ENCODE data around the gene LEKR1. TPM values are rescaled to one million over a fixed set of nuclear protein-coding genes. Genes with fewer than 3 reads are reported as not detected.

The LEKR1 gene
- total RNA-seq, 1 donor from 2014 or later: 5.8 TPM

- Histone ChIP-seq H3K27me3 (ENCODE audit: low read depth) (no peaks in the 10 kb centered on the region), H3K9me3 (no peaks in the 10 kb centered on the region), H3K36me3 (no peaks in the 10 kb centered on the region), H3K4me1 (no peaks in the 10 kb centered on the region), H3K27ac (no peak overlapping the region), H3K4me3 (no peak overlapping the region)
- ATAC-seq (no peak), DNase-seq (no peak)
- intact Hi-C loops (cut with DNase I): no loop called here
- TF ChIP-seq, protein P1, sequence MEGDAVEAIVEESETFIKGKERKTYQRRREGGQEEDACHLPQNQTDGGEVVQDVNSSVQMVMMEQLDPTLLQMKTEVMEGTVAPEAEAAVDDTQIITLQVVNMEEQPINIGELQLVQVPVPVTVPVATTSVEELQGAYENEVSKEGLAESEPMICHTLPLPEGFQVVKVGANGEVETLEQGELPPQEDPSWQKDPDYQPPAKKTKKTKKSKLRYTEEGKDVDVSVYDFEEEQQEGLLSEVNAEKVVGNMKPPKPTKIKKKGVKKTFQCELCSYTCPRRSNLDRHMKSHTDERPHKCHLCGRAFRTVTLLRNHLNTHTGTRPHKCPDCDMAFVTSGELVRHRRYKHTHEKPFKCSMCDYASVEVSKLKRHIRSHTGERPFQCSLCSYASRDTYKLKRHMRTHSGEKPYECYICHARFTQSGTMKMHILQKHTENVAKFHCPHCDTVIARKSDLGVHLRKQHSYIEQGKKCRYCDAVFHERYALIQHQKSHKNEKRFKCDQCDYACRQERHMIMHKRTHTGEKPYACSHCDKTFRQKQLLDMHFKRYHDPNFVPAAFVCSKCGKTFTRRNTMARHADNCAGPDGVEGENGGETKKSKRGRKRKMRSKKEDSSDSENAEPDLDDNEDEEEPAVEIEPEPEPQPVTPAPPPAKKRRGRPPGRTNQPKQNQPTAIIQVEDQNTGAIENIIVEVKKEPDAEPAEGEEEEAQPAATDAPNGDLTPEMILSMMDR (IDR thresholded peaks at IDR 0.05): no peak
These were observed 245.8 kb downstream of the LEKR1 start for GRCh38 chr3:157071744-157072525.

- ATAC-seq (no peak), DNase-seq (no peak)
- Histone ChIP-seq H3K9me3 (no peaks in the 10 kb centered on the region), H3K27me3 (ENCODE audit: low read depth) (no peaks in the 10 kb centered on the region), H3K36me3 (no peaks in the 10 kb centered on the region), H3K4me1 (no peaks in the 10 kb centered on the region), H3K27ac (no peak overlapping the region), H3K4me3 (no peak overlapping the region)
- TF ChIP-seq, protein P1 (IDR thresholded peaks at IDR 0.05): no peak
- intact Hi-C loops (cut with DNase I): no loop called here
These were observed 247.7 kb downstream of the LEKR1 start for GRCh38 chr3:157073810-157074209.

DNA sequence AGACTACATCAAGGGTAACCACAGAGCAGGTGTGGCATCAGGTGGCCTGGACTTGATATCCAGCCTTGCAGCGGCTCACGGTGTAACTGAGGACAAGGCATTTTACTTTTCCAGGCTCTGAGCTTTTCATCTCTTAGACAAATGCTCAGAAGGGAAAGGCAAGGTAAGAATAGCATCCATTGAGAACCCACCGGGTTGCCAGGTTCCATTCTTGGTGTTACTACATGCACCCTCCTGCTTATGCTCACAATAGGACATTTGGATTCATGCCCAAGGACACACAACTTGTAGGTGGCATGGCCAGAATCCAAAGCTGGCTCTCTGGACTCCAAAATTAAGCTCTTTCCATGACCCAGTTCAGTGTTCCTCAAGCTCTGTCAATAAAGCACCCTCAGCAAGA lies 248.3 kb downstream of the LEKR1 start:
- H3K27ac ChIP-seq: no peak overlapping the region
- intact Hi-C loops (cut with DNase I): no loop called here
- no peaks in the 10 kb centered on the region for H3K27me3 ChIP-seq (ENCODE audit: low read depth)
- DNase-seq (no peak), ATAC-seq (no peak)
- H3K9me3 ChIP-seq: no peaks in the 10 kb centered on the region
- TF ChIP-seq, protein P1 (IDR thresholded peaks at IDR 0.05): no peak
- H3K36me3 ChIP-seq: no peaks in the 10 kb centered on the region
- no peaks in the 10 kb centered on the region for H3K4me1 ChIP-seq
- no peak overlapping the region for H3K4me3 ChIP-seq

DNA sequence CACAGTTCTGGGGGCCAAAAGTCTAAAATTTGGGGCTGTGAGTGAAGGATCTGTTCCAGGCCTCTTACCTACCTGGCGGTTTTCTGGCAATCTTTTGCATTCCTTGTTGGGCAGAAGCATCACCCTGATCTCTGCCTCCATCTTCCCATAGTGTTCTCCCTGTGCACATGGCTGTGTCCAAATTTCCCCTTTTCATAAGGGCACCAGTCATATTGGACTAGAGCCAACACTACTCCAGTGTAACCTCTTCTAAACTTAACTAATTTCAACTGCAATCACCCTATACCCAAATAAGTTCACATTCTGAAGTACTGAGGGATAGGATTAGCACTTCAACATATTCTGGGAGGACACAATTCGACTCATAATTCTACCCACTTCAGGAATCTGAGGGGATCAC lies 248.8 kb downstream of the LEKR1 start:
- Histone ChIP-seq H3K9me3 (no peaks in the 10 kb centered on the region), H3K4me1 (no peaks in the 10 kb centered on the region), H3K27me3 (ENCODE audit: low read depth) (no peaks in the 10 kb centered on the region), H3K27ac (no peak overlapping the region), H3K4me3 (no peak overlapping the region), H3K36me3 (no peaks in the 10 kb centered on the region)
- ATAC-seq (no peak), DNase-seq (no peak)
- TF ChIP-seq, protein P1 (IDR thresholded peaks at IDR 0.05): no peak
- intact Hi-C loops (cut with DNase I): no loop called here

DNA sequence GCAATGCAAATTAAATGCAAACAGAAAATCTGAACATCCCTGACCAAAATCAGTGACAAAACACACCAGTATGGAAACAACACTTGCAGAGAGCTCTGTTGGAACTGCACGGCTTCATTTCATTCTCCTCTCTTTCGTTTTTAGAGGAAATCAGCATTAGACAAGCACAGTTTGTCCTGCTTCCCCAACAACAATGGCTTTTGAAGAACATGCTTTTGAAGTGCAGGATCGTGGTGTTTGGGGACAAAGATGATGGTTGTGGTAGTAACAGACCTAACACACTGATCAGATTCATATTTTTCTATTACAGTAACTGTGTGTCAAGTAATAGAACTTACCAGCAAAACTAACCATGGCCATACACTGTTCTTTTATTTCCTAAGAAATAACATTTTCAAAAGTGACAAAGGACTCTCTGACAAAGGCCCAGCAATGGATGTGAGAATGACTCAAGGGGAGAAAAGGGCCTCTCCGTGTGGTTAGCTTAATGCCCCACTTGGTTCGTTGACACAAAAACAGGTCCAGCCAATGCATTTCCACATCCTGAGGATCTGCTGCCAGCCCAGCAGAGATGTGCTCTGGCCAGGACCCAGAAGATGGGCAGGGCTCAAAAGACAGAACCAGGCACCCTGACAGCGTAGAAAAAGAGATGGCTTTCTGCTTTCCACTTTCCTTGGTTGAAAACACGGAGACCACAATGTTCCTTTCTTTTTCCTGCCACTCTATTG lies 249.7 kb downstream of the LEKR1 start:
- ATAC-seq (no peak), DNase-seq (no peak)
- H3K4me3 ChIP-seq: no peak overlapping the region
- TF ChIP-seq, protein P1 (IDR thresholded peaks at IDR 0.05): no peak
- no peaks in the 10 kb centered on the region for H3K27me3 ChIP-seq (ENCODE audit: low read depth)
- no peaks in the 10 kb centered on the region for H3K36me3 ChIP-seq
- H3K27ac ChIP-seq: no peak overlapping the region
- no peaks in the 10 kb centered on the region for H3K9me3 ChIP-seq
- H3K4me1 ChIP-seq: no peaks in the 10 kb centered on the region
- intact Hi-C loops (cut with DNase I): no loop called here

Measured in lower lobe of right lung (tissue), 2 donors.